Mucosa of rectum (tissue), 2 donors: Measurements from ENCODE around the gene UNC5A.

Experiments used
- H3K27ac ChIP-seq, 2 donors: one replicate each; pipeline ENCODE4 v1.7.0; 2013; ENCODE audit warnings: inconsistent platforms in 2 of 2, low read depth in 2 of 2, low read length in 2 of 2
- H3K27me3 ChIP-seq, 2 donors: one replicate each; pipeline ENCODE4 v1.7.0; 2013; ENCODE audit warnings: low read length in 2 of 2; ENCODE audit not compliant: control insufficient read depth in 2 of 2, insufficient read depth in 2 of 2
- H3K36me3 ChIP-seq, 2 donors: one replicate each; pipeline ENCODE4 v1.7.0; 2013; ENCODE audit warnings: low read length in 2 of 2; ENCODE audit not compliant: control insufficient read depth in 2 of 2, insufficient read depth in 2 of 2
- H3K4me1 ChIP-seq, 2 donors: one replicate each; pipeline ENCODE4 v1.7.0; 2013; ENCODE audit warnings: low read length in 2 of 2, mild to moderate bottlenecking in 1 of 2; ENCODE audit not compliant: control insufficient read depth in 2 of 2, insufficient read depth in 2 of 2
- H3K4me3 ChIP-seq, 2 donors: one replicate each; pipeline ENCODE4 v1.7.0; 2013; ENCODE audit warnings: low read length in 2 of 2
- H3K9ac ChIP-seq, 2 donors: one replicate each; pipeline ENCODE4 v1.7.0; 2013; ENCODE audit warnings: low read length in 2 of 2, low read depth in 1 of 2, mild to moderate bottlenecking in 1 of 2
- H3K9me3 ChIP-seq, 2 donors: one replicate each; pipeline ENCODE4 v1.7.0; 2013; ENCODE audit warnings: low read length in 2 of 2; ENCODE audit not compliant: control insufficient read depth in 2 of 2
- donor health status: healthy.
- donor health status: Normal muscosa, but diverticular disease.

Gene UNC5A

DNA sequence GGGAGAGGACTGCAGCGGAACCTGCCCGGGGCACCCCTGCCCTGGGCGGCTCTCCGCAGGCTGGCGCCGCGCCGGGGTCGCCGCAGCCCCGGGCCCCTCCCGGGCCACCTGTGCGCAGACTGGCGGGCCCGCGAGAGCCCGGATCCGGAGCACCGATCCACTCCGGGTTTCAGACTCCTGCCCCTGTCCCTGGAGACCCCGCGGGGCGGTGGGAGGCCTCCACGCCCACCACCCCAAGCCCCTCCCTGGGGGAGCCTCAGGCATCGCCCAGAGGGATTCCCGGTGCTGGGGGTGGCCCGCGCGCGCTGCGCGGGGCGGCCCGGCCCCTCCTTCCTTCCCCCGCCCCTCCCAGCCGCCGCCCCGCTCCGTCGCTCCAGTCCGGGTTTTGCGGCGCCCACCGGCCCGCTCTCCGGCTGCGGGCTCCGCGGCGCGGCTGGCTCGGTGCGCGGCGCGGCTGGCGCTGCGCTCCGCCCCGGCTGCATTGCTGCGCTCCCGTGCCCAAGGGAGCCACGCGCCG lies at the start of gene UNC5A:
TSS of gene UNC5A (plus strand) at position 479 of the 517 bp plus-strand sequence. CDS start 192 bp downstream, outside the sequence.
- no peak within 1 kb of the TSS for H3K27ac ChIP-seq
- H3K4me1 ChIP-seq, result no peaks in the 10 kb centered on the region
- no peaks in the 10 kb centered on the region for H3K9me3 ChIP-seq
- no peaks in the 10 kb centered on the region for H3K36me3 ChIP-seq
- H3K9ac ChIP-seq, result no peak within 1 kb of the TSS
- H3K27me3 ChIP-seq, result peaks cover 36% of the 10 kb centered on the region in 2 donors
- H3K4me3 ChIP-seq, result no peak within 1 kb of the TSS

DNA sequence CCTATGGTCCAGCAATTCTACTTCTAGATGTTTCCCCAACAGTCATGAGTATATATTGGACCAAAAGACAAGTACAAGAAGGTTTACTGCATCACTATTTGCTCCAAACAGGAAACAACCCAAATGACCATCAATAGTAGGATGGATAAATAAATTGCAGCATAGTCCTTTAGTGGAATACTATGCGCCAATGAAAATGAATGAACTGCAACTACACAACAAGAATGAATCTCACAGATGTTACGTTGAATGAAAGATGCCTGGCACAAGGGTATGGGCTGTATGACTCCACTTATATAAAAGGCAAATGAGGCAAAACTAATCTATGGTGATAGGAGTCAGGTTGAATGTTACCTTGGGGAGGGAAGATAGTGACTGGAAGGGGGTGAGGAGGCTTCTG lies 48.6 kb upstream of the UNC5A start:
- Histone ChIP-seq H3K27ac (no peak overlapping the region), H3K4me1 (no peaks in the 10 kb centered on the region), H3K27me3 (peaks cover 0 to 4% of the 10 kb centered on the region in 2 donors), H3K36me3 (no peaks in the 10 kb centered on the region), H3K4me3 (no peak overlapping the region), H3K9ac (no peak overlapping the region), H3K9me3 (no peaks in the 10 kb centered on the region)

DNA sequence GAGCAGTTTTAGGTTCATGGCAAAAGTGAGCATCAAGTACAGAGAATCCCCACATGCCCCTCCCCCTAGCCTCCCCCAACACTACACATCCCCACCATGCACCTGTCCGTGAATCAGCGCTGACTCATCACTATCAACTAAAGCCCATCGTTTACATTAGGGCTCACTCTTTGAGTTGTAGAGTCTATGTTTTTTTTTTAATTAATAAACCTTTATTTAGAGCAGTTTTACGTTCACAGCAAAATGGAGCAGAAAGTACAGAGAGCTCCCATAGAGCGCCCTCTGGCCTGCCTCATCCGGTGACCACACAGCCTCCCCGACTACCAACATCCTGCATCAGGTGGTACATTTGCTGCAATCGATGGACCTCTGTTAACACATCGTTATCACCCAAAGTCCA lies 47.9 kb upstream of the UNC5A start:
- Histone ChIP-seq H3K27me3 (peaks cover 2 to 4% of the 10 kb centered on the region in 2 donors), H3K36me3 (no peaks in the 10 kb centered on the region), H3K4me1 (no peaks in the 10 kb centered on the region), H3K27ac (no peak overlapping the region), H3K9me3 (no peaks in the 10 kb centered on the region), H3K4me3 (no peak overlapping the region), H3K9ac (no peak overlapping the region)

GRCh38 chr5:176765687-176766086 lies 44.7 kb upstream of the UNC5A start:
- Histone ChIP-seq H3K9ac (no peak overlapping the region), H3K36me3 (no peaks in the 10 kb centered on the region), H3K4me1 (no peaks in the 10 kb centered on the region), H3K9me3 (no peaks in the 10 kb centered on the region), H3K27ac (no peak overlapping the region), H3K4me3 (no peak overlapping the region), H3K27me3 (peaks cover 6 to 7% of the 10 kb centered on the region in 2 donors)

DNA sequence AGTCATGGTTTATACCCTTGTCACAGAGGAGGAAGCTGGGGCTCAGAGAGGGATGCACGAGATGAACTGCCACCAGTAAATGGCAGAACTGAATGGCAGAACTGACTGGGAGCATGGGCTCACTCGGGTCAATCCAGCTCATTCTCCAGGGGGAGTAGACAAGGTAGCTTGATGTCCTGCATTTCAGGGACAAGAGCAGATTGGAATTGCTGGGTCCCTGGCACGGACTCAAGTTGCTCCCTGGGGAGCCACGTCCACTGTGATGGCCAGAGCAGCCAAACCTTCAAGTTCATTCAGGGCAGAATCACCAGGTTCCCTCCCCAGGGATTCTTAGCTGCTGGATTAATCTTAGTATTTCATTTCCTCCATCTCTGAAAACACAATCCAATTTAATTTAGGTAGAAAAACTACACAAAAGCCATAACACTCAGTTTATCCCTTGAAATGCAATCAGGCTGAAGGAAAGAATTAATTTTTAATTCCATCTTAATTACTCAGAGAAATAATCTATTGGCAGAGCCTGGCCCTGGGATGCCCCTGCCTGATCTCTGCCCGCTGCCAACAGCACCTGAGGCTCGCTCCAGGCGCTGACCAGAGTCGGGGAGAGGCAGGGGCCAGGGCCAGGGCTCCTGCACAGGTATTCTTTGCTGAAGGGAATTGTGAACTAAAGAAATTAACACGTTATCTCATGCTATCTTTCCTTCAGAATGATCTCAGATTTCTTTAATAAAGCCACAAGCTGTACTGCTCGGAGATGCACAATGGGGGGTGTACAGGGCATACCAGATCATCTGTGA lies 42.0 kb upstream of the UNC5A start:
- no peaks in the 10 kb centered on the region for H3K36me3 ChIP-seq
- H3K9me3 ChIP-seq, result no peaks in the 10 kb centered on the region
- H3K4me1 ChIP-seq, result no peaks in the 10 kb centered on the region
- no peak overlapping the region for H3K4me3 ChIP-seq
- peaks cover 6 to 7% of the 10 kb centered on the region in 2 donors for H3K27me3 ChIP-seq
- H3K9ac ChIP-seq, result no peak overlapping the region
- H3K27ac ChIP-seq, result no peak overlapping the region

- Histone ChIP-seq H3K27ac (no peak overlapping the region), H3K27me3 (peaks cover 2 to 7% of the 10 kb centered on the region in 2 donors), H3K9ac (no peak overlapping the region), H3K9me3 (no peaks in the 10 kb centered on the region), H3K4me1 (no peaks in the 10 kb centered on the region), H3K4me3 (no peak overlapping the region), H3K36me3 (no peaks in the 10 kb centered on the region)
Observed at GRCh38 chr5:176769911-176770310, 40.4 kb upstream of the UNC5A start.

GRCh38 chr5:176770431-176770830 lies 39.9 kb upstream of the UNC5A start:
- no peaks in the 10 kb centered on the region for H3K4me1 ChIP-seq
- H3K9me3 ChIP-seq, result no peaks in the 10 kb centered on the region
- no peaks in the 10 kb centered on the region for H3K36me3 ChIP-seq
- H3K4me3 ChIP-seq, result no peak overlapping the region
- peaks cover 2 to 7% of the 10 kb centered on the region in 2 donors for H3K27me3 ChIP-seq
- H3K9ac ChIP-seq, result no peak overlapping the region
- H3K27ac ChIP-seq, result no peak overlapping the region

GRCh38 chr5:176771102-176771845 lies 39.1 kb upstream of the UNC5A start:
- no peaks in the 10 kb centered on the region for H3K9me3 ChIP-seq
- no peaks in the 10 kb centered on the region for H3K36me3 ChIP-seq
- H3K9ac ChIP-seq, result no peak overlapping the region
- H3K4me1 ChIP-seq, result no peaks in the 10 kb centered on the region
- H3K27me3 ChIP-seq, result peaks cover 2 to 7% of the 10 kb centered on the region in 2 donors
- no peak overlapping the region for H3K27ac ChIP-seq
- no peak overlapping the region for H3K4me3 ChIP-seq

- H3K27me3 ChIP-seq, result peaks cover 2 to 4% of the 10 kb centered on the region in 2 donors
- no peak overlapping the region for H3K4me3 ChIP-seq
- no peaks in the 10 kb centered on the region for H3K9me3 ChIP-seq
- H3K9ac ChIP-seq, result no peak overlapping the region
- H3K36me3 ChIP-seq, result no peaks in the 10 kb centered on the region
- H3K4me1 ChIP-seq, result no peaks in the 10 kb centered on the region
- H3K27ac ChIP-seq, result no peak overlapping the region
Observed at GRCh38 chr5:176772271-176773210, 37.8 kb upstream of the UNC5A start.
